ENCODE results near the gene SPEF2. TPM values are rescaled to one million over a fixed set of nuclear protein-coding genes. Genes with fewer than 3 reads are reported as not detected.
A peak's percentile ranks its signal among the peaks of the same experiment; 100 is the strongest.

The SPEF2 gene
- total RNA-seq, 2 donors from 2014 or later = 2.6 to 2.8 TPM

DNA sequence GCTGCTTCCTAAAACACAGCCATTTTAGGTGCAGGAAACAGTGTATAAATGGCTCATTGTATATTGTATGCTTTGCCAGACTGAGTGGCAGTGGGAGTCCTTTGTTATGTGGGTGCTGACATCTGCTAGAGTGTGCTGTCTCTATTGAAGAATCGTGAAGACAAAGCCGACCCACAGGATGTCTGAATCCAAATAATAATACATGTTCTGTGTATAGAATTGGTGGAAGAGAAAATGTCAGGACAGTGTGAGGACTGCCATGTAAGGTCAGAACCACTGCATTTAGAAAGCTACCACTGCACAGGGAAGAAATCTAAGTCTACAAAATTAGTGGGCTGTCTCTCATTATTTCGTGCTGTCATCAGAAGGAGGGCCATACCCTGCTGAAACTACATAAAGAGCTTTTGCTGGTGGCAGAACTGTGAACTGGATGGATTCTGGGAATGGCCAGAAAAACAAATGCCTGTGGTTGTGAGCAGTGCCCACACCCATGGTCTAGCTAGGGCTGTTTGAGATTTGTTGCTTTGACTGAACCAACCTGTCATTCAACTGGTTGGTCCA, 241.5 kb downstream of the SPEF2 start:
- no peak for ATAC-seq
- no peak for DNase-seq
- intact Hi-C loops (cut with DNase I) = no loop called here

DNA sequence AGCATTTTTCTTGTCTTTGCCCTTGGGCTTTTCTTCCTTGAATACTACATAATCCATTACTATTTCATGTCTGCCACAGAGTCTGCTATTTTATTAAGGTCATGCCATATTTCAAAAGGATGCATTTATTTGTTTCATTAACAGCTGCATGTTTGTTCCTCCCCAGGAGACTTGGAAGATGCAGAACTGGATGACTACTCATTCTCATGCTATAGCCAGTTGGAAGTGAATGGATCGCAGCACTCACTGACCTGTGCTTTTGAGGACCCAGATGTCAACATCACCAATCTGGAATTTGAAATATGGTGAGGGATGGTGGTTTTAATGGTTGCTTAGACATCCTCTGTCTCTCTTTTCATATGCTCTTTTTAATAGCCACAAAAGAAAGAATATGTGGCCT, 243.0 kb downstream of the SPEF2 start:
- intact Hi-C loops (cut with DNase I) = no loop called here
- ATAC-seq (no peak), DNase-seq (no peak)

DNA sequence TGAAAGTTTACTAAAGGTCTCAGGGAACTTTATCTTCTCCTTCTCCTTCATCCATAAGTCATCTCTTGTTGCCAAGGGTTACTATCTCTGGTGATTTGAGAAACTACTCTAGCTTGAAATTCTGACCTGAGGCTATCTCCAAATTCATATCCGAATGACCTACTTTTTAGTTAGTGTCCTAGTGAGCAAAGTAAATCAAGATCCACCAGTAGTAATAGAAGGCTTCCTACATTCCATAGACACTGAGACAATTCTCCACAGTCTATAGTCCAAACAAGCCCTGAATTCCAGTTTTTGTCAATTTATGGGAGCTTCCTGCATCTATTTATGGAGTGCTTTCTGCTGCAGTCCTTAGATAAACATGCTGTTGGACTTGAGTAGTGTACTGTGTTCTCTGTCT, 244.1 kb downstream of the SPEF2 start:
- DNase-seq = no peak
- intact Hi-C loops (cut with DNase I) = no loop called here
- peak in 1 of 2 donors; percentile 49 for ATAC-seq

DNA sequence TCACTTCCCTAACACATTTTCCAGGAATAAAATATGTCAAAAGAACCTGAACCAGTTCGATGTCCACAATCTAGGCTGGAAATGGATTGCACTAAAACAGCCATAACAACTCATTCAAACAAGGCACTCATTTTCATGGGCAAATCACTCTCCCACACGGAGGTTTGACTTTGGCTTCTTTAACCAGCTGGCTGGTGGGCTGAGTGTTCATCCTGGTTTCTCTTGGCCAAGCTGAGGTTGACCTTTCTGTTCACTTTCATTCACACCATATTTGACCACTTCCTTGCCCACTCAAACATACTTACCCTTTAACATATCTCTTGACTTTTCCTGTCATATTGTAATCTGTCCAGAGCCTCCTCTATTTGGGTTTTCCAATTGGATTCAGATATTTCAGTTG, 244.5 kb downstream of the SPEF2 start:
- ATAC-seq (no peak), DNase-seq (no peak)
- intact Hi-C loops (cut with DNase I) = no loop called here

DNA sequence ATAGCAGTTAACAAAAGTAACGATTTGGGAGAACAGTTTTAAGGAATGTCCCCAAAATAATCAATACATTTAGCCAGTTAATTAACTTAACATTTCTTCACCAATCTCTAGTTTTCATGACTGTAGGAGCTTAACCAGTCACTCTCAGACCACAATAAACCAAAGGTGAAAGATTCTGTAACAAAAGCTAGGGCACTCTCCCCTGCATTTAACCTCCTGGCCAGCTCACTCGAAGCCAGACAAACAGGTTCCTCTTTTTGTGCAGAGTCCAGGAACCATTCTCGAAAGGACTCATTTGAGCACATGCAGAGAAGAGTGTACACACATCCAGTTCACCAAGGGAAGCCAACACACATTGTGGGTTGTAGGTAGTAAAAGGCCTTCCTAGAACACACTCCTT, 245.5 kb downstream of the SPEF2 start:
- intact Hi-C loops (cut with DNase I) = no loop called here
- ATAC-seq (no peak), DNase-seq (no peak)

Other genes starting within 250 kb of the SPEF2 start
- gene IL7R, start 239.0 kb downstream of the SPEF2 start, total RNA-seq = 10 to 100 TPM in 1 of 2 donors, 1 to 10 TPM in 1; 4.2 to 10.3 TPM